ENCODE measurements around the gene TULP4.

- TF ChIP-seq POLR2AphosphoS5 (IDR thresholded peaks at IDR 0.05) (no peak), CTCF (IDR thresholded peaks at IDR 0.05) (no peak)
Observed at GRCh38 chr6:158461954-158462353, 149.7 kb downstream of the TULP4 start.
